GM23248 (cell line): ENCODE data around the gene NUB1. TPM values are rescaled to one million over a fixed set of nuclear protein-coding genes. Genes with fewer than 3 reads are reported as not detected.

ENCODE experiments used
- DNase-seq: peaks from one replicate; pipeline ENCODE4 v3.0.0-alpha.2; 2015
- H2AFZ ChIP-seq: fragments of 200-600 bp; sonication (generic); 2 replicates; pipeline ENCODE4 v1.6.1; 2016; ENCODE audit warnings: antibody characterized with exemption
- H3F3A ChIP-seq: fragments of 200-600 bp; sonication (generic); 2 replicates; pipeline ENCODE4 v1.6.1; 2016; ENCODE audit warnings: mild to moderate bottlenecking, antibody characterized with exemption, mixed run types; ENCODE audit not compliant: insufficient read depth
- H3K27ac ChIP-seq: fragments of 200-600 bp; sonication (generic); 2 replicates; pipeline ENCODE4 v1.5.1; 2016; ENCODE audit warnings: mild to moderate bottlenecking
- H3K27me3 ChIP-seq: fragments of 200-600 bp; sonication (generic); replicated peaks from 2 replicates; pipeline ENCODE4 v1.6.1; 2016; ENCODE audit warnings: mild to moderate bottlenecking; ENCODE audit not compliant: insufficient read depth
- H3K36me3 ChIP-seq: fragments of 200-600 bp; sonication (generic); 2 replicates; pipeline ENCODE4 v1.6.1; 2016; ENCODE audit warnings: low read depth, mild to moderate bottlenecking
- H3K4me1 ChIP-seq: fragments of 200-600 bp; sonication (generic); 2 replicates; pipeline ENCODE4 v1.6.1; 2016; ENCODE audit warnings: mild to moderate bottlenecking; ENCODE audit not compliant: insufficient read depth
- H3K4me2 ChIP-seq: fragments of 200-600 bp; sonication (generic); one replicate; pipeline ENCODE4 v1.6.1; 2016; ENCODE audit warnings: mild to moderate bottlenecking; ENCODE audit not compliant: unreplicated experiment
- H3K4me3 ChIP-seq: fragments of 200-600 bp; sonication (generic); 2 replicates; pipeline ENCODE4 v1.5.1; 2016; ENCODE audit warnings: mild to moderate bottlenecking
- H3K79me2 ChIP-seq: fragments of 200-600 bp; sonication (generic); 2 replicates; pipeline ENCODE4 v1.6.1; 2016; ENCODE audit warnings: mild to moderate bottlenecking; ENCODE audit not compliant: insufficient read depth
- H3K9ac ChIP-seq: fragments of 200-600 bp; sonication (generic); 2 replicates; pipeline ENCODE4 v1.6.1; 2016; ENCODE audit warnings: mild to moderate bottlenecking
- H3K9me2 ChIP-seq: fragments of 200-600 bp; sonication (generic); 2 replicates; pipeline ENCODE4 v1.6.1; 2016; ENCODE audit warnings: mixed run types, mild to moderate bottlenecking, moderate library complexity; ENCODE audit not compliant: insufficient read depth
- H3K9me3 ChIP-seq: fragments of 200-600 bp; sonication (generic); one replicate; pipeline ENCODE4 v1.6.1; 2017; ENCODE audit warnings: low read depth
- H4K20me1 ChIP-seq: fragments of 200-600 bp; sonication (generic); 2 replicates; pipeline ENCODE4 v1.6.0; 2016; ENCODE audit not compliant: insufficient read depth
- EZH2 ChIP-seq: fragments of 200-600 bp; sonication (generic); IDR thresholded peaks from 2 replicates; pipeline ENCODE4 v1.6.1; 2018; ENCODE audit warnings: antibody characterized with exemption, mild to moderate bottlenecking; ENCODE audit not compliant: insufficient read depth, poor library complexity, severe bottlenecking
- EZH2phosphoT487 ChIP-seq: fragments of 200-600 bp; sonication (generic); IDR thresholded peaks from 2 replicates; pipeline ENCODE4 v1.6.1; 2018; ENCODE audit warnings: antibody characterized with exemption, moderate library complexity, mild to moderate bottlenecking, low read depth; ENCODE audit not compliant: insufficient read depth
- WGBS, 2 experiments: methylation state at CpG; one replicate each; pipeline ENCODE4 v1.1.6; 2015 to 2017; ENCODE audit warnings: low lambda C conversion rate in 2 of 2, low coverage in 1 of 2; ENCODE audit errors: missing lambda C conversion rate in 2 of 2; 5-methylcytosine and 5-hydroxymethylcytosine counted together
- in situ Hi-C: fragments of 300-500 bp; cut with MboI; formaldehyde crosslinking; loops from 2 replicates; pipeline ENCODE4 v1.15.0; 2020
- polyA plus RNA-seq: library from polyadenylated mRNA; unstranded; fragments of >200 nt; fragmentation: Nextera tagmentation; extraction: Ambion mirVana; gene quantifications from 2 replicates; pipeline ENCODE4 v1.2.1, GENCODE V29; 2016
- total RNA-seq: library from RNA; depleted of rRNA; stranded (reverse); fragments of >200 nt; shearing (Covaris generic); gene quantifications from 2 replicates; pipeline ENCODE4 v1.2.3, GENCODE V29; 2014

The NUB1 gene
- total and polyA plus RNA-seq, 2 experiments from 2014 or later: 43.4 to 48.0 TPM

DNA sequence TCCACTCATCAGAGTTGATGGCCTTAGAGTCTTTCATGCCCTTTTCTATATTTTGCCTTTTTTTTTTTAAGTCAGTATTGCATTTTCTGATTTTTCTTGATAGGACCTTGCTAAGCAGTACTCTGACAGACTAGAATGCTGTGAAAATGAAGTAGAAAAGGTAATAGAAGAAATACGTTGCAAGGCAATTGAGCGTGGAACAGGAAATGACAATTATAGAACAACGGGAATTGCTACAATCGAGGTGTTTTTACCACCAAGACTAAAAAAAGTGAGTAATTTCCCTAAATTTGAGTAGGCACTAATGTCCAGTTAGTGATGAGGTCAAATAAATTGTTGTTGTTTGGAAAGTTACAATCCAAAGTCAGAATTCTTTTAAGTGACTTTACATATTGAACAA, 7.4 kb downstream of the NUB1 start:
- Histone ChIP-seq H3K79me2 (peaks cover 16% of the 10 kb centered on the region), H2AFZ (no peak overlapping the region), H3K9ac (no peak overlapping the region), H3F3A (peaks cover 18% of the 10 kb centered on the region), H3K9me2 (no peaks in the 10 kb centered on the region), H3K4me3 (no peak overlapping the region), H3K36me3 (peaks cover 35% of the 10 kb centered on the region), H3K4me2 (no peak overlapping the region), H3K9me3 (no peaks in the 10 kb centered on the region), H3K27ac (no peak overlapping the region), H3K4me1 (peaks cover 5% of the 10 kb centered on the region), H4K20me1 (no peaks in the 10 kb centered on the region), H3K27me3 (no peaks in the 10 kb centered on the region)
- WGBS, 2 experiments: 67 to 76% methylated on average over 4 of the region's 4 CpGs
- TF ChIP-seq EZH2phosphoT487 (no peak), EZH2 (no peak)
- no peak for DNase-seq
- in situ Hi-C loops: no loop called here

DNA sequence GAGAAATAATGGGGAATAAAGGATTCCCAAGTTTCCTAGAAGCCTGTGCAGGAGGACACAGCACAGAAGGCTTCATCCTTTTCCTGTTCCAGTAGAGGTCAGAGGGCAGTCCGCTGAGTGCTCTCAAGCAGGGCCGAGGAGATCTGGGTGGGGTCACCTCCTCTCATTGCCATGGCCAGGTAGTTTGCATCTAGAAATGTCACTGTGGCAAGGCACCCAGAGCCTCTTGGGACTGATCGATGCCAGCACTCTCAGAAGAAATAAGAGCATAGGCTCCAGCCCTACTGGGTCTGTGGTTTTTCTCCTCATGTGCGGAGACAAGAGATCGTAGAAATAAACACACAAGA, 7.9 kb downstream of the NUB1 start:
- no peaks in the 10 kb centered on the region for H3K27me3 ChIP-seq
- no peak for DNase-seq
- H3K9me3 ChIP-seq: no peaks in the 10 kb centered on the region
- no peaks in the 10 kb centered on the region for H3K9me2 ChIP-seq
- H3K79me2 ChIP-seq: peaks cover 12% of the 10 kb centered on the region
- peaks cover 18% of the 10 kb centered on the region for H3F3A ChIP-seq
- WGBS, 2 experiments: 93 to 94% methylated on average over 5 of the region's 5 CpGs
- no peaks in the 10 kb centered on the region for H4K20me1 ChIP-seq
- no peak overlapping the region for H3K4me2 ChIP-seq
- H3K27ac ChIP-seq: no peak overlapping the region
- TF ChIP-seq EZH2phosphoT487 (no peak), EZH2 (no peak)
- H2AFZ ChIP-seq: no peak overlapping the region
- no peak overlapping the region for H3K4me3 ChIP-seq
- in situ Hi-C loops: no loop called here
- H3K9ac ChIP-seq: no peak overlapping the region
- H3K36me3 ChIP-seq: peaks cover 35% of the 10 kb centered on the region
- peaks cover 5% of the 10 kb centered on the region for H3K4me1 ChIP-seq

- Histone ChIP-seq H3K9me2 (no peaks in the 10 kb centered on the region), H3K9ac (no peak overlapping the region), H3K4me2 (no peak overlapping the region), H3K36me3 (peaks cover 38% of the 10 kb centered on the region), H4K20me1 (no peaks in the 10 kb centered on the region), H3F3A (peaks cover 14% of the 10 kb centered on the region), H2AFZ (no peak overlapping the region), H3K27ac (no peak overlapping the region), H3K4me3 (no peak overlapping the region), H3K27me3 (no peaks in the 10 kb centered on the region), H3K4me1 (peaks cover 3% of the 10 kb centered on the region), H3K9me3 (no peaks in the 10 kb centered on the region), H3K79me2 (peaks cover 8% of the 10 kb centered on the region; the same call in 1 of the 2 replicates)
- no peak for DNase-seq
- in situ Hi-C loops: loop anchor here (5.0 to 25.0 kb wide), 2 partner anchors 34 to 411 kb away; no protein-coding TSS in a partner anchor
- WGBS, 2 experiments: 59 to 65% methylated on average over 8 of the region's 8 CpGs
- TF ChIP-seq EZH2: no peak
- TF ChIP-seq EZH2phosphoT487: no peak
Observed at GRCh38 chr7:151351027-151351426, 9.4 kb downstream of the NUB1 start.

DNA sequence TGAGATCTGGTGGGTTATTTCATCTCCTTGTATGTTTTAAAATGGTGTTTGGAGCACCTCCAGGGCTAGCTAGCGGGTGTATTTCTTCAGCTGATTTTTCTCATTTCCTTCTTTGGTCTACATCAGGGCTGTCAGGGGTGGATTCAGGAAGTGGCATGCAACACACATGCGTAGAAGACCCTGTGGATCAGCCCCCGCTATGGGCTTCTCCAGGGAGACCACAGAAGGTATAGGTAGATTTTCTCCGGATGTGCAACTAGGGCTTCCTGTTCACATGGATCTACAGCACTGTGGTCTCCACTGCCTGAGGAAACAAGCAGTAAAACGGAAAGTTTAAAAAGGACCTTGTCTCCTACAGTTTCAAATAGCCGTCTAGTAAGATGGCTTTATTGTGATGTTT, 10.4 kb downstream of the NUB1 start:
- in situ Hi-C loops: loop anchor here (5.0 to 25.0 kb wide), 2 partner anchors 35 to 410 kb away; no protein-coding TSS in a partner anchor

DNA sequence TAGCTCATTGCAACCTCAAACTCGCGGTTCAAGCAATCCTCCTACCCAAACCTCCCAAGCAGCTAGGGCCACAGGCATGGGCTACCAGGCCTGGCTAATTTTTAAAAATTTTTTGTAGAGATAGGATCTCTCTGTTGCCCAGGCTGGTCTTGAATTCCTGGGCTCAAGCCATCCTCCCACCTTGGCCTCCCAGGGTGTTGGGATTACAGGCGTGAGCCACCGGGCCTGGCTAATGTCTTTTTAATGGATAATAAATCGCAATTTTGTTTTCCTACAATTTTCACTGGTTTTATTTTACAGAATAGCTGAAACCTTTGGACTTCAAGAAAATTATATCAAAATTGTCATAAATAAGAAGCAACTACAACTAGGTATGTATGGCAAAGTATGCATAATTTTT, 10.9 kb downstream of the NUB1 start:
- H3K4me1 ChIP-seq: no peaks in the 10 kb centered on the region
- no peak overlapping the region for H2AFZ ChIP-seq
- H3K9me3 ChIP-seq: no peaks in the 10 kb centered on the region
- peaks cover 40% of the 10 kb centered on the region for H3K36me3 ChIP-seq
- 82 to 88% methylated on average over 5 of the region's 5 CpGs for WGBS, 2 experiments
- in situ Hi-C loops: loop anchor here (5.0 to 25.0 kb wide), 2 partner anchors 35 to 410 kb away; no protein-coding TSS in a partner anchor
- no peaks in the 10 kb centered on the region for H4K20me1 ChIP-seq
- H3K4me3 ChIP-seq: no peak overlapping the region
- H3K79me2 ChIP-seq: peaks cover 8% of the 10 kb centered on the region; the same call in 1 of the 2 replicates
- no peak overlapping the region for H3K9ac ChIP-seq
- TF ChIP-seq EZH2 (no peak), EZH2phosphoT487 (no peak)
- DNase-seq: no peak
- no peaks in the 10 kb centered on the region for H3K27me3 ChIP-seq
- H3K4me2 ChIP-seq: no peak overlapping the region
- peaks cover 11% of the 10 kb centered on the region for H3F3A ChIP-seq
- no peaks in the 10 kb centered on the region for H3K9me2 ChIP-seq
- H3K27ac ChIP-seq: no peak overlapping the region

More for the DNA sequence above, 10.4 kb downstream of the NUB1 start:
- H3K27ac ChIP-seq: no peak overlapping the region
- DNase-seq: no peak
- H3K9me3 ChIP-seq: no peaks in the 10 kb centered on the region
- no peak overlapping the region for H3K4me2 ChIP-seq
- H4K20me1 ChIP-seq: no peaks in the 10 kb centered on the region
- H3K36me3 ChIP-seq: peaks cover 40% of the 10 kb centered on the region
- H3K4me1 ChIP-seq: no peaks in the 10 kb centered on the region
- no peak overlapping the region for H3K4me3 ChIP-seq
- H3K79me2 ChIP-seq: peaks cover 8% of the 10 kb centered on the region; the same call in 1 of the 2 replicates
- no peaks in the 10 kb centered on the region for H3K9me2 ChIP-seq
- 94 to 97% methylated on average over 6 of the region's 6 CpGs for WGBS, 2 experiments
- H3F3A ChIP-seq: peaks cover 11% of the 10 kb centered on the region
- no peaks in the 10 kb centered on the region for H3K27me3 ChIP-seq
- no peak overlapping the region for H3K9ac ChIP-seq
- no peak for TF ChIP-seq EZH2
- no peak for TF ChIP-seq EZH2phosphoT487
- no peak overlapping the region for H2AFZ ChIP-seq
